Fibroblast of skin of left biceps (primary cell): ENCODE measurements around the gene SNTB2.
"Not testable (repeated sequence)": the region's sequence is repeated elsewhere in the genome, so short reads cannot be mapped to it uniquely, and the experiment has no call there.

ENCODE experiments used
- DNase-seq, 2 experiments: peaks; one replicate each; pipeline ENCODE4 v3.0.0-alpha.2; 2013; ENCODE audit warnings: low read depth in 2 of 2

SNTB2 gene

DNA sequence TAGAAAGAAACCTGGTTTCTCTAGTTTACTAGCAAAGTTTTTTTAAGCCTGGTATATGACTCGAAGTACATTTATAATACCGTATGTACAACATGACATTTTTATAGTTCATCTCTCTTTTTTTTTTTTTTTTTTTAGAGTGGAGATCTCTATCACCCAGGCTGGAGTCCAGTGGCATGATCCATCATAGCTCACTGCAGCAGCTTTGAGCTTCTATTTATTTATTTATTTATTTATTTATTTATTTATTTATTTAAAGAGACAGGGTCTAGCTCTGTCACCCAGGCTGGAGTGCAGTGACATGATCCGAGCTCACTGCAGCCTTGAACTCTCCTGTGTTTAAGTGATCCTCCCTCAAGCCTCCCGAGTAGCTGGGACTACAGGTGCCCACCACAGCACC lies 98.3 kb downstream of the SNTB2 start:
- no peak for DNase-seq

DNA sequence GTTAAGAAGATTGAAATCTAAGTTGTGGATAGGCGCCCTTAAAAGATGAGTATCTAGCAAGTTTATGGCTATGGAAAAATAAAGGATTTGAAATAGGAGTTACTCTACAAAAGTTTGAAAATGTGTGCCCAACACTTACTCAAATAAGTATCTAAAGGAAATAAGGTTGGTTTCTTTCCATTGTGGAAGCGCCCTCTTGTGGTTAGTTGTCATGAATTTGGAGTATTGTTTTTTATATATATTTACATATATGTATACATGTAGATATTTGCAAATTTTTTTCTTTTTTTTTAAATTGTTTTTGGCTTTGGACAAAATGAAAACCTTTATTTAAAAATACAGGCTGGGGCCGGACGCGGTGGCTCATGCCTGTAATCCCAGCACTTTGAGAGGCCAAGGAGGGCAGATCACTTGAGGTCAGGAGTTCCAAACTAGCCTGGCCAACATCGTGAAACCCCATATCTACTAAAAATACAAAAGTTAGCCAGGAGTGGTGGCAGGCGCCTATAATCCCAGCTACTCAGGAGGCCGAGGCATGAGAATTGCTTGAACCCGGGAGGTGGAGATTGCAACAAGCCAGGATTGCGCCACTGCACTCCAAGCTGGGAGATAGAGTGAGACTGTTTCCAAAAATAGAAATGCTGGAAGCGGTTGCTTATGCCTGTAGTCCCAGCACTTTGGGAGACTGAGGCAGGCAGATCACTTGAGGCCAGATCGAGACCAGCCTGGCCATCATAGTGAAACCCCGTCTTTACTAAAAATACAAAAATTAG lies 100.2 kb downstream of the SNTB2 start:
- DNase-seq = no peak

DNA sequence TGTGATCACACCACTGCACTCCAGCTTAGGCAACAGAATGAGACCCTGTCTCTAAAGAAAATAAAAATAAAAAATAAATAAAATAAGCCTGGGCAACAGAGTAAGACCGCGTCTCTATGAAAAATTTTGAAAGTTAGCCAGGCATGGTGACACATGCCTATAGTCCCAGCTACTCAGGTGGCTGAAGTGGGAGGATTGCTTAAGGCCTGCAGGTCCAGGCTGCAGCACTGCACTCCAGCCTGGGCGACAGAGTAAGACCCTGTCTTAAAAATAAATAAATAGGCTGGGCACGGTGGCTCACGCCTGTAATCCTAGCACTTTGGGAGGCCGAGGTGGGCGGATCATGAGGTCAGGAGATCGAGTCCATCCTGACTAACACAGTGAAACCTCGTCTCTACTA lies 104.7 kb downstream of the SNTB2 start:
- not testable (repeated sequence) for DNase-seq

DNA sequence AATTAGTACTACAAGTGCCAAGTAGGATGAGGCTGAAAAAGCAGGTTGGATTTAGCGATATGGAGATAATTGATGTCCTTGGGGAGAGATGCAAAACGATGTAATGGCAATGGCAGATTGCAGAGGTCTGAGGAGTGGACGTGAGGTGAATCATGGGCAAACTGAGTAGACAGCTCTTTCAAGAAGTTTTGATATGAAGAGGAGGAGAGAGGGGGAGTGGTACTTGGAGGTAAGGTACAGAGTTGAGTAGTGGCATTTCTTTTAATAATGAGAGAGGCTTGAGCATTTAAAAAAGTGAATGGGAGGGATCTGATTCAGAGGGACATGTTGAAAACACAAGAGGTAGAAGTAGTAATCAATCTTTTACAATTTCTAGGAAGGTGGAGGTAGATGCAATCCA lies 106.4 kb downstream of the SNTB2 start:
- DNase-seq = no peak

DNA sequence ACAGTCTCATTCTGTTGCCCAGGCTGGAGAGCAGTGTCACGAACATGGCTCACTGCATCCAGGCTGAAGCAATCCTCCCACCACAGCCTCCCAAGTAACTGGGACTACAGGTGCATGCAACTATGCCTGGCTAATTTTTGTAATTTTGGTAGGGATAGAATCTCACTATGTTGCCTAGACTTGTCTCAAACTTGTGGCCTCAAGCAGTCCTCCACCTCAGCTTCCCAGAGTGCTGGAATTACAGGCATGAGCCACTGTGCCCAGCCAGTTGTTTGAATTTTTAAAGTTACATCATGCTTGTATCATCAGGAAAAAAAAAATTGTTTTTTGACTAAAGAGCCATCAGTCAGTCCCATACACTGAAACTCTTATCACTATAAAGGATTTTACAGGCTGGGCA lies 107.1 kb downstream of the SNTB2 start:
- DNase-seq = no peak

DNA sequence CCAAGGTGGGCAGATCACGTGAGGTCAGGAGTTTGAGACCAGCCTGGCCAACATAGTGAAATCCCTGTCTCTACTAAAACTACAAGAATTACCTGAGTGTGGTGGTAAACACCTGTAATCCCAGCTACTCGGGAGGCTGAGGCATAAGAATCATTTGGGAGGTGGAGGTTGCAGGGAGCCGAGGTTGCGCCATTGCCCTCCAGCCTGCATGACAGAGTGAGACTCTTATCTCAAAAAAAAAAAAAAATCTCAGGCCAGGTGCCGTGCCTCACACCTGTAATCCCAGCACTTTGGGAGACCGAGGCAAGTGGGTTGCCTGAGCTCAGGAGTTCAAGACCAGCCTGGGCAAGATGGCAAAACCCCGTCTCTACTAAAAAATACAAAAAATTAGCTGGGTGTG lies 109.8 kb downstream of the SNTB2 start:
- not testable (repeated sequence) for DNase-seq

DNA sequence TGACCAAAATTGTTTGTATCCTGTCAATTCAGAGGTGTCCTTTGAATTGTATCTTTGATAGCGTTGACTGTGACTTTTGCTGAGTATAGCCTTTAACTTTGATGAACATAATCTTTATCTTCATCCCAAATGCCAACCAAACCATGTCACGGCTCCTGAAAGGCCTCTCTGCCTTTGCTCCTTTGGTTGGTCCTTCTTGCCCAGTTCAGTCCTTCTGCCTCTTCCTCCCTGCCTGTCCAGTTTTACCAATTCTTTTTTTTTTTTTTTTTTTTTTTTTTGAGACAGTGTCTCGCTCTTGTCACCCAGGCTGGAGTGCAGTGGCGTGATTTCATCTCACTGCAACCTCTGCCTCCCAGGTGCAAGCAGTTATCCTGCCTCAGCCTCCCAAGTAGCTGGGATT lies 111.3 kb downstream of the SNTB2 start:
- no peak for DNase-seq

DNA sequence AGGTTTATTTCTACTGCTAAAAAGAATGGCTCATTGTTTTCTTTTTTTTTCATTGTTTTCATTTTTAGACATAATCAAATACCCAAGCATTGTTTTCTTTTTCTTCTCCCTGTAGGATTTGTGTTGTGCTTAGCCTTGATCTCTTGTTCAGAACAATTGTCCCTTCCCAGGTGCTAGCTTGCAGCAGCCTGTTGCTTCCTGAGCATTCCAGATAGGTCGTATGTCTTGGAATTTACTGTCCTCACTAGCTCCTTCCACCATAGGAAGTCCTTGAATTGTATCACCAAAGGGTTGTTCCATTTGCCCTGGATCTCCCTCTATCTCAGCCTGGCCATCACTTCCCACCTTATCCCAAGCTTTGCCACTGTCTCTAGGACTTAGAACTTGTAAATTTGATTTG lies 114.2 kb downstream of the SNTB2 start:
- no peak for DNase-seq

DNA sequence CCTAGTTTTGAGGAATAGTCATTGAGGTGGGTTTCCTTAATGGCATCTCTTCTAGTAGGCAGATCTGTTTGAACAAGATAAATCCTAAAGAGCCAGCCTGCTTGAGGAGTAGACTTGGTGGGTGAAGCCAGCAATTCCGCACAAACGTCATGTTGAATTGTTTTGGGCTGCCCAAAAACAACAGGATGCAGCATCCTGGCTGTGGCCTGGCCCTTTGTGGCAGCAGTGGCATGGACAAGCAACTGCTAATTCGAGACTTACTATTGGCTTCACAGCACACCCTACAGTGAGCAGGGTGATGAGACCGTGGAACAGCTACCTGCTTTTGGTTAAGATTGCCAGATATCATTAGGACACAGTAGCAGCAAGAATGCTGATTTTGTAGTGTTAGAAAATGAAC lies 114.9 kb downstream of the SNTB2 start:
- DNase-seq = no peak

DNA sequence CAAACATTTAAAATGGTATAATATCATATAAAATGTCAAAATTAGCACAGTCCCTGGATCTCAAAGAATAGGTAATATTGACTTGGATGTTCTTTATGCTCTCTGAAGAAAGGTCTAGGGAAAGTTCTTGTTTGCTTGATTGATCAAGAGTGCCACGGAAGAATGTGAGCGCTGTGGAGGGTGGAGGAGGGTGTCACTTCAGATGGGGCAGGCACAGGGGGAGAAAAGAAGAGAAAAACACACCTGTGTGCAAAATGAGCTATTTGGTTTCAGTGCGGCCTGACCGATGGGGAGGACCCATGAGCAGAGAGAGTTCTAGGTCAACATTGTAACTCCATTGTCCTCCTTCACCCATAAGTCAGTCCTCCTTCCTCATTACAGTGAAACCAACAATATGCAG lies 115.3 kb downstream of the SNTB2 start:
- no peak for DNase-seq

DNA sequence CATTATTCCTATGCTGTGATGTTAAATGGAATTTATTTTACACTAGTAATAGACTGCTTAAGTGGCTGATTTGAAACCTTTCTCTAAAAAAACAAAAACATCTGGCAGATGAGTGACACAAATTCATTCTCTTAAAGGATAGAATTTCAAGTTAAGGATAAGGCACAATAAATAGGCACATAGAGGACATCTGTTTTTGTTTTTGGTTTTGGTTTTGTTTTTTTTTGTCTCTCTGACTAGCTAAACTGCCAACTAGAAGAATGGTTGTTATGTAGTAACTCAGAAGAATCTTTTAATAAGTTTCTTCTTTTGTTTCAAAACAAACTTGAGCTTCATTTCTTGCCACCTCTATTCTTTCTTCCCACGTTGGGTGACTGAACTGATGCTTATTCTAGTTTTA lies 119.1 kb downstream of the SNTB2 start:
- DNase-seq = no peak

DNA sequence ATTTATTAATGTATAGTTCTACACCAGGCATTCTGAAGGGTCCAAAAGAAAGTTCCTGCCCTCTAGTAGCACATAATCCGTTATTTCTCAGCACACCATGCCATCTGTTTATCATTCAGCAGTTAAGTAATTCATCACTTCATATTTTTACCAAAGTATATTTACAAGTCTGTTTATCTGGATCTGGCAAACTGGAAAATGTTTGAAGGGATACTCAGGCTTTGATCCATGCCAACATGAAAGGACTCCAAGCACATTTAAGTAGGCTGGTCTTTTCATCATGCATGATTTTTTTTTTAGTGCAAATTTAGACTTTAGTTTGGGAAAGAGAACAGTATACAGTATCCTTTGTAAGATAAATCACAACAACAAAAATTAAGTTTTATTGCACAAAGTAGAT lies 120.1 kb downstream of the SNTB2 start:
- no peak for DNase-seq

DNA sequence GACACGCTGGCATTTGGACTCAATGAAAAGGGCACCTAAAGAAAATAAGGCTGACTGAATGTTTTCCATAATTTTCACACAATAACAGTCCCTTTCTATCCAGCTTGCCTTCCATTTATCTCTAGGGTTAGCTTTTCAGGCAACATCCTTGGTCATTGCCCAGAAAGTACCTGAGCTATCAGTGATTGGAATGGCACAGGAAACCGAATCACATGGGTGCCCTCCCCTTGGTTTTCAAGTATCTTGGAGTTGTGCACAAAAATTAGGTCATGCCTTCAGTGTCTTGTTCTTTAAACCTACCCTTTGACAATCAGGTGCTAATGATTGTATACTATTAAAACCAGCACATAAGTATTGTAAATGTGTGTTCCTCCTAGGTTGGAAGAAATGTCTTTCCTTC lies 120.9 kb downstream of the SNTB2 start:
- DNase-seq = no peak

DNA sequence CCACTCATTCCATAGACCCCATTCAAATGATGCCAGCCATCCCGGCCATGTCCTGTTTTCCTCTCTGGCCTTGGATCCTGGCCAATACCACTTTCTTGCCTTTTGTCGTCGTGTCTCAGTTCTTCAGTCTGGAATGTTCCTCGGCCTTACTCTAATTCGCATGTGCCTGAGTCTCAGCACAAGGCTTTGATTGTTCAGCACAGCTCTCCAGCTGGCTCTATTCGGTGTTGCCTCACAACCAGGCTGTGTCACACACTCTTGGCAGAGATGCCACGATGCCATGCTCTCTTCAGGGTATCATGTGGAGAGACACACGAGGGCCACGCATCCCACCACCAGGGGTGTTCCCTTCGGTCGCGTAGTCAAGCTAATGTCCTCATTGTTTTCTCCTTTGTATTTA lies 122.4 kb downstream of the SNTB2 start:
- DNase-seq = no peak

DNA sequence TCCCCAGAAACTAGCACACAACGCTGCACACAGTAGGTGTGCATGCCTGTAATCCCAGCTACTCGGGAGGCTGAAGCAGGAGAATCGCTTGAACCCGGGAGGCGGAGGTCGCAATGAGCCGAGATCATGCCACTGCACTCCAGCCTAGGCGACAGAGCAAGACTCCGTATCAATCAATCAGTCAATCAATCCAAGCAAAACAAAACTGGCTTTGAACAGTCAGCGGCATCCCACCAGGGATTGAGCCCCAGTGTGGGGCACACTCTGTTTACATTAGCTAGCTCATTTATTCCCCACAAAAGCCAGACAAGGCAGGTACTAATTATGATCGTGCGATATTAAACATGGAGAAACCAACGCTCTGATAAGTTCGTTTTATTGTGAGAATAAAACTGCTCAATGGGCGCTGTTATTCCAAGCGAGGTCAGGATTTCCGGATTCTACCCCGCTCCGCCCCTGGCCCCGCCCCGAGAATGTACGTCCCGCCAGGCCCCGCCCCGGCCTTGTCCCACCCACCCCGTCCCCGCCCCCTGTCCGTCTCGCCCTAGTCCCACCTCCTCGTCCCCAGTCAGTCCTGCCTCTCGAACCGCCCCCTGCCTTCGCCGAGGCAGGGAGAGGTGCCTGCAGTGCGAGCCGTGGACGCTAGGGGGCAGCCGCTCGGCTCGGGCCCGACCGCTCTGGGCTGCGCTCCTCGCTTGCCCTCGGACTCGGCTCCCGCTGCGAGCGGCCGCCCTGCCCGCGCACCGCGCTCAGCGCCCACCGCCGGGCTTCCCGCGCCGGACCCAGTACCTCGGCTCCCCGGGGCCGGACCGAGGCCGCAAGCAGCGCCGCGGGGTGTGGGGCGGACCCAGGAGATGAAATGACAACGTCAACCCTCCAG lies 123.9 kb downstream of the SNTB2 start, which contains the start of gene VPS4A:
Gene VPS4A, plus strand, starts transcription at position 698 of the 880 bp plus-strand sequence. Its CDS starts 162 bp downstream, at position 860.
- peak; percentile 88 to 90 for DNase-seq

DNA sequence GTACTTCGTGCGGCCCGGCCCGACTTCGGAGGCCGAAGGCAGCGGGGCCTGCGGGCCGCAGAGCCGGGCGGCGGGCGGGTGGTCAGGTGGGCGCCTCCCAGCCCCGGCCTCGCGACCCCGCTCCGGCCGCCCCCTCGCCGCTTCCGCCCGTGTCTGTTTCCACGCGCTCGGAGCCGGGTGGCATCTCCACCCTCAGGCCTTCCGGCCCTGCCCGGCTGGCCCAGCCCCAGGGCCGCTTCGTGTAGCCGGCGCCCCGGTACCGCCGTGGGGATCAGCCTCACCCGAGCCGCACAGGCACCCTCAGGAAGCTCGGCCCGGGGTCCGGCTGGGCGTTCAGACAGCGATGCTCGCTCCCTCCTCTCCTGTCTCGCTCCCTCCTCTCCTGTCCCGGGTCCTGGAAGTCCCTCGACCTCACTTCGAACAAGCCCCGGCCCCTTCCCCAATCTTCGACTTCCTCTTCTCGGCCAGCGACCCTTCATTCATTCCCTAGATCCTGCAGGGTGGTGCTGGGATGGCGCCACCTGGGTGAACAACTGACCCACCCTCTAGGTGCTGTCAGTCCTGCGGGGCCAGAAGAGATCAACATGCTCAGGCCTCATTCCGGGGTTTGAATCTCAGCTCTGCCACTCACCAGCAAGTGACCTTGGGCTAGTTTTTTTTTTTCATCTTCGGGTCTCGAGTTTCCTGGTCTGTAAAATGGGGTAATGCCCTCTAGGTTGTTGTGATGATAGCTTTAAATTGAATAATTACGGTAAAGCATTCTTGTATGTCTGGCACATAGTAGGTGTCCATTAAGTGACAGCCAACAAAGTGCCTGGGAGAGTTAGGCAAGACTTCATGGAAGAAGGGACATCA lies 124.8 kb downstream of the SNTB2 start:
- no peak for DNase-seq

DNA sequence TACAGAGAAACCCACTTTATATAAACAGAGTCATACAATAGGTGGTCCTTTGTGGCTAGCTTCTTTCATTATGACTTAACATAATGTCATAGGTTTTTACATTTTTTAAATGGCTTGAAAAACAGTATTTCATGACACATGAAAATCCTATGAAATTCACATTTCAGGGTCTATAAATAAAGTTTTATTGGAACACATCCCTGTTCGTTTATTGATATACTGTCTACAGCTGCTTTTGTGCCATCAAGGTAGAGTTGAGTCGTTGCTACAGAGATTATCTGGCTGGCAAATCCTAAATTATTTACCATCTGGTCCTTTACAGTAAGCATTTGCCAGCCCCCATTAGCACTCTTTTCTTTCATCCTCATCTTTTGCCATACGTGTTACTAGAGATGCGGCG lies 126.5 kb downstream of the SNTB2 start:
- DNase-seq = no peak

DNA sequence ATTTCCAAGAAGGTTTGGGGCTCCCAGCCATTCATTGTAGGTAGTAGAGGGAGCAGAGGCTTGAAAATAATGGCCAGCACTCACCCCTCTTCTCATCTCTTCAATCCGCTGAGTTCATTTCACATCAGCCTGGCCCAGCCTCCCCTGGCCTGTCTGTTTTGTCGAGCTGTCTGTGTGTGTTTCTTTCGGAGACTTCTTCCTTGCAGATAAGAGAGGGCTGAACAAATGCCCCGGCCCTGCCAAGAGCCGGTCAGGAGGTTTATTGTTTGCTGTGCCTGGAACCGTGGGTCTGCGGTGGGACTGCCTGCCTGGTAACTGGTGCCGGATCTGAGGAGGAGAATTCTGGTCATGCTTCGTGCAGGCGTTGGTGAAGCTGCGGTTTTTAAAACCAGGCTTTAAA lies 127.6 kb downstream of the SNTB2 start:
- DNase-seq = no peak

DNA sequence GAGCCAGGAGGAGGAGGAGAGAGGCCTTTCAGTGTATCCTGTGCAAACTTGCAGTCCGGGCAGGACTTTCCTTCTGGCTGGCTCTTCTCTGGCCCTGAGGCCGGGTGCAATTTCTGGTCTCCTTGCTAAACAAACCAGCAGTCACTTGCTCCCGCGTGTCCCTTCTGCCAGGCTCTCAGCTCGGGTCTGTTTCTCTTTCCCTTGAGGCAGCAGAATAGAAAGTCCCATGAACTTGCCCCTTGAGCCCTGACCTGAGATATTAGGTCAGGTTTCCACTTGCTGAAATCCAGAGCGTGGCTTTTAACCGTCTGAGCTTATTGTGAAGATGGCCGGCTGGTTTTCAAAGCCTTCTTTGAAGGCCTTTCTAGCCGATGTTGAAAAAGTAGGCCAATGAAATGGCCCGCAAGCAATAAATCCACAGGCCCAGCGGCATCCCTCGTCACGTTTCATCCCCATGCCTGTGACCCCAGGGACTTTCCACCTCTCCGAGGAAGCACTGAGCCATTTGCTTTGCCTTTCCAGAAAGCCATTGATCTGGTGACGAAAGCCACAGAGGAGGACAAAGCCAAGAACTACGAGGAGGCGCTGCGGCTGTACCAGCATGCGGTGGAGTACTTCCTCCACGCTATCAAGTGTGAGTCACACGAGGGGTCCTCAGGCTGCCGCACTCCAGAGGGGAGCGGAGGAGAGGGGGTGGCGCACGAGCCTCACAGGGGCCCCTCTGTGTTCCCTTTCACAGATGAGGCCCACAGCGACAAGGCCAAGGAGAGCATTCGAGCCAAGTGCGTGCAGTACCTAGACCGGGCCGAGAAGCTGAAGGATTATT lies 128.7 kb downstream of the SNTB2 start:
- no peak for DNase-seq

DNA sequence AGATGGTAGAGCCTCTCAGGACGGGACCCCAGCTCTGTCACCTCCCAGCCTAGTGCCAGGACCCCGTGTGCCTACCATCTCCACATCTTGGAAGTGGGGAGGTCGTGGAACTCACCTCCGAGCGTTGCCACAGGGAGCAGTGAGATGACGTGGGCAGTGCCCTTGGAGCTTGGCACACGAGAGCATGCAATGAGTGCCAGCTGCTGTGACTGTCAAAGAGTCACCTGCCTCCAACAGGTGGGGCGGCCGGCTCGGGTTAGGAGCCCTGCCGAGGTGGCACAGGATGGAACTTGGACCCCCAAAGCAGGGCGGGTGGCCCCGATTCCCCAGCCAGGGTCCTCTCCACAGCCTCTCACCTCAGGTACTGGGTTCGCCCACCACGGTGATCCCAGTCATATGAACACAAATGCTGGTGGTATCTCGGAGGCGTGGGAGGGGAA lies 129.7 kb downstream of the SNTB2 start:
- no peak for DNase-seq
